ENCODE data around the gene MKX. TPM values are rescaled to one million over a fixed set of nuclear protein-coding genes. Genes with fewer than 3 reads are reported as not detected.
"Not testable (repeated sequence)": the region's sequence is repeated elsewhere in the genome, so short reads cannot be mapped to it uniquely, and the experiment has no call there.

MKX gene
- total and polyA plus RNA-seq, 2 experiments from 2014 or later = 36.2 to 44.1 TPM

DNA sequence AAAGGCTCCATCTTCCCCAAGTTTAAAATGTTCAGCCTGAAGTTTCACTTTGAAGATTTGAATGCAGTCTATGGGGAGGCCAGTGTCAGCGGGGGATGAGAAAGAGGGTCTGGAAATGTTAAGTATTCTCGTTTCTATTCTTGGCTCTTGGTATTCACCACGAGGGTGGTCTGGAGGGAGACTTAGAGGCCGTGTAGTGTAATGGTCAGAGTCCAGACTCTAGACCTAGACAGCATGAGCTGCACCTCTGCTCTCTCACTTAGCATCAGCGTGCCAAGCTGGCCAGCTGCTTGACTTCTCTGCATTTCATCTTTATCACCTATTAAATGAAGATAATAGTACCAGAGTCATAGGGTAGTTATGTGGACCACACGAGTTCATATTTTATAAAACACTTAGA, 57.9 kb downstream of the MKX start:
- no peaks in the 10 kb centered on the region for H3K27me3 ChIP-seq (replicated peaks; ENCODE audit: insufficient read depth)
- no peaks in the 10 kb centered on the region for H3K9me3 ChIP-seq (ENCODE audit: low read depth)
- TF ChIP-seq EZH2phosphoT487 (IDR thresholded peaks at IDR 0.05; ENCODE audit: insufficient read depth, low read depth) = no peak
- TF ChIP-seq EZH2 (IDR thresholded peaks at IDR 0.05; ENCODE audit: insufficient read depth, poor library complexity, severe bottlenecking) = no peak
- H3K36me3 ChIP-seq (ENCODE audit: low read depth) = 0 out of 2 replicates have a peak, but pooled peaks cover 10% of the 10 kb centered on the region
- no peaks in the 10 kb centered on the region for H3K9me2 ChIP-seq (ENCODE audit: insufficient read depth)
- no peak overlapping the region for H3K27ac ChIP-seq
- no peaks in the 10 kb centered on the region for H3F3A ChIP-seq (ENCODE audit: insufficient read depth)
- WGBS, 2 experiments (ENCODE audit: low coverage in 1 of 2, low lambda C conversion rate in 2 of 2, missing lambda C conversion rate in 2 of 2) = 51 to 52% methylated on average over 6 of the region's 6 CpGs
- H3K4me2 ChIP-seq (ENCODE audit: unreplicated experiment) = peak overlapping the region; percentile 19
- no peaks in the 10 kb centered on the region; the same call in 1 of the 2 replicates for H3K79me2 ChIP-seq (ENCODE audit: insufficient read depth)
- peaks cover 12% of the 10 kb centered on the region; the same call in 1 of the 2 replicates for H3K4me1 ChIP-seq (ENCODE audit: insufficient read depth)
- H2AFZ ChIP-seq = no peak overlapping the region
- no peak overlapping the region for H3K4me3 ChIP-seq
- DNase-seq = no peak
- H3K9ac ChIP-seq = no peak overlapping the region
- H4K20me1 ChIP-seq (ENCODE audit: insufficient read depth) = no peaks in the 10 kb centered on the region
- in situ Hi-C loops (cut with MboI) = no loop called here

DNA sequence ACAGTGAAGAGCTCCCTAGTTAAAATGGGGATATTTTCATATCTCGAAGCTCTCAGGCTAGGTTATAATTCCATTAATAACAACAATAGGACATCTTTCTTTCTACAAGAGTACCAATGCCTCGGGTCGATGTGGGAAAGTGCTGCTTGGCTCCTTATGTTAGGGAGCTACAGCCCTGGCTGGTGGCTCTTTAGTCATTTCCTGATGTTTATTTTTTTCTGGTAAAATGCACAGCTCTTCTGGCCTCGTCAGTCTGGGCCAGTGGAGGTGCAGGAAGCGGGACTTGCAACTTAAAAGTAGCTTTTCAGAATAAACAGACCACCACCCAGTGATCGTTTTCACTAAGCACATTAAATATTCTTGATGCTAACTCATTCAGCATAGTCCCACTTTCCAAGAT, 58.3 kb downstream of the MKX start:
- no peak overlapping the region for H3K9ac ChIP-seq
- no peak overlapping the region for H3K27ac ChIP-seq
- no peak for DNase-seq
- in situ Hi-C loops (cut with MboI) = no loop called here
- H3K4me1 ChIP-seq (ENCODE audit: insufficient read depth) = peaks cover 12% of the 10 kb centered on the region; the same call in 1 of the 2 replicates
- no peaks in the 10 kb centered on the region for H3K27me3 ChIP-seq (replicated peaks; ENCODE audit: insufficient read depth)
- H3F3A ChIP-seq (ENCODE audit: insufficient read depth) = no peaks in the 10 kb centered on the region
- no peaks in the 10 kb centered on the region; the same call in 1 of the 2 replicates for H3K79me2 ChIP-seq (ENCODE audit: insufficient read depth)
- no peaks in the 10 kb centered on the region for H4K20me1 ChIP-seq (ENCODE audit: insufficient read depth)
- H2AFZ ChIP-seq = no peak overlapping the region
- H3K4me3 ChIP-seq = no peak overlapping the region
- WGBS, 2 experiments (ENCODE audit: low coverage in 1 of 2, low lambda C conversion rate in 2 of 2, missing lambda C conversion rate in 2 of 2) = 64 to 65% methylated on average over 6 of the region's 6 CpGs
- 0 out of 2 replicates have a peak, but pooled peaks cover 10% of the 10 kb centered on the region for H3K36me3 ChIP-seq (ENCODE audit: low read depth)
- TF ChIP-seq EZH2phosphoT487 (IDR thresholded peaks at IDR 0.05; ENCODE audit: insufficient read depth, low read depth) (no peak), EZH2 (IDR thresholded peaks at IDR 0.05; ENCODE audit: insufficient read depth, poor library complexity, severe bottlenecking) (no peak)
- H3K9me2 ChIP-seq (ENCODE audit: insufficient read depth) = no peaks in the 10 kb centered on the region
- H3K4me2 ChIP-seq (ENCODE audit: unreplicated experiment) = peak overlapping the region; percentile 19
- no peaks in the 10 kb centered on the region for H3K9me3 ChIP-seq (ENCODE audit: low read depth)

DNA sequence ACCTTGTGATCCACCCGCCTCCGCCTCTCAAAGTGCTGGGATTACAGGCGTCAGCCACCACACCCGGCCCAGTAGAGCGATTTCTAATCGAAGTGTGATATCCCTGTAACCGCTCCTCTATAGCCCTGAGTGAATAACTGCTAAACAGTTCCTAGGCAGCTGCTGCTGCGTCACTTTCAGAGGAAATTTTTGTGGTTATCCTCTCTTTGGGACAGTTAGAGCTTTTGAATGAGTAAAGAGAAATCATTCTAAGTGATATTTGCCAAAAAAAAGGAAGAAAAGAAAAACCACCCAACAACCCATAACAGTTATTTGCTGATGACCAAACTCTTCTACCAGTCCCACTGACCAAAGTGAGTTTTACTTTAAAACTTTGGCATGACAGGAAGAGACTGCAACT, 59.9 kb downstream of the MKX start:
- Histone ChIP-seq H3K27me3 (replicated peaks; ENCODE audit: insufficient read depth) (no peaks in the 10 kb centered on the region), H3K36me3 (ENCODE audit: low read depth) (0 out of 2 replicates have a peak, but pooled peaks cover 3% of the 10 kb centered on the region), H3K9ac (no peak overlapping the region), H3K79me2 (ENCODE audit: insufficient read depth) (no peaks in the 10 kb centered on the region; the same call in 1 of the 2 replicates), H2AFZ (no peak overlapping the region), H3K9me3 (ENCODE audit: low read depth) (no peaks in the 10 kb centered on the region), H3F3A (ENCODE audit: insufficient read depth) (no peaks in the 10 kb centered on the region), H3K4me3 (no peak overlapping the region), H3K4me2 (ENCODE audit: unreplicated experiment) (no peak overlapping the region), H3K9me2 (ENCODE audit: insufficient read depth) (no peaks in the 10 kb centered on the region), H3K27ac (no peak overlapping the region), H4K20me1 (ENCODE audit: insufficient read depth) (no peaks in the 10 kb centered on the region), H3K4me1 (ENCODE audit: insufficient read depth) (peaks cover 15% of the 10 kb centered on the region; the same call in 1 of the 2 replicates)
- no peak for TF ChIP-seq EZH2phosphoT487 (IDR thresholded peaks at IDR 0.05; ENCODE audit: insufficient read depth, low read depth)
- no peak for TF ChIP-seq EZH2 (IDR thresholded peaks at IDR 0.05; ENCODE audit: insufficient read depth, poor library complexity, severe bottlenecking)
- no peak for DNase-seq
- WGBS, 2 experiments (ENCODE audit: low coverage in 1 of 2, low lambda C conversion rate in 2 of 2, missing lambda C conversion rate in 2 of 2) = 77 to 79% methylated on average over 8 of the region's 8 CpGs
- in situ Hi-C loops (cut with MboI) = no loop called here

DNA sequence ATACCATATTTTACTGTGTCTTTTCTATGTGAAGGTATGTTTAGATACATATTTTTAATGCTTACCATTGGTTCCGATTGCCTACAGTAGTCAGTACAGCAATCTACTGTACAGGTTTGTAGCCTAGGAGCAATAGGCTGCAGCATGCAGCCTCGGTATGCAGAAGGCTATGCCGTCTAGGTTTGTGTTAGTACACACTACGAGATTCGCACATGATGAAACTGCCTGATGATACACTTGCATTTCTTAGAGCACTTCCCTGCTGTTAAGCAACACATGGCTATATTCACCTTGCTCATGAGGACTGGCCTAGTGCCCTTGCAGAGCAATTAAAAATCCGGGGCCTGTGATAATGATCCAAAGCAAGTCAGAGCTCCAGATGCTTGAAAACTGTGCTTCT, 62.4 kb downstream of the MKX start:
- H3F3A ChIP-seq (ENCODE audit: insufficient read depth) = no peaks in the 10 kb centered on the region
- 0 out of 2 replicates have a peak, but pooled peaks cover 2% of the 10 kb centered on the region for H3K36me3 ChIP-seq (ENCODE audit: low read depth)
- H3K9ac ChIP-seq = no peak overlapping the region
- H4K20me1 ChIP-seq (ENCODE audit: insufficient read depth) = no peaks in the 10 kb centered on the region
- H3K27ac ChIP-seq = no peak overlapping the region
- in situ Hi-C loops (cut with MboI) = no loop called here
- no peaks in the 10 kb centered on the region for H3K9me2 ChIP-seq (ENCODE audit: insufficient read depth)
- peaks cover 32% of the 10 kb centered on the region for H3K4me1 ChIP-seq (ENCODE audit: insufficient read depth)
- H3K9me3 ChIP-seq (ENCODE audit: low read depth) = no peaks in the 10 kb centered on the region
- H3K4me2 ChIP-seq (ENCODE audit: unreplicated experiment) = no peak overlapping the region
- 91 to 97% methylated on average over 6 of the region's 6 CpGs for WGBS, 2 experiments (ENCODE audit: low coverage in 1 of 2, low lambda C conversion rate in 2 of 2, missing lambda C conversion rate in 2 of 2)
- DNase-seq = no peak
- H3K27me3 ChIP-seq (replicated peaks; ENCODE audit: insufficient read depth) = no peaks in the 10 kb centered on the region
- TF ChIP-seq EZH2phosphoT487 (IDR thresholded peaks at IDR 0.05; ENCODE audit: insufficient read depth, low read depth) (no peak), EZH2 (IDR thresholded peaks at IDR 0.05; ENCODE audit: insufficient read depth, poor library complexity, severe bottlenecking) (no peak)
- H3K79me2 ChIP-seq (ENCODE audit: insufficient read depth) = no peaks in the 10 kb centered on the region; the same call in 1 of the 2 replicates
- no peak overlapping the region for H2AFZ ChIP-seq
- no peak overlapping the region for H3K4me3 ChIP-seq

DNA sequence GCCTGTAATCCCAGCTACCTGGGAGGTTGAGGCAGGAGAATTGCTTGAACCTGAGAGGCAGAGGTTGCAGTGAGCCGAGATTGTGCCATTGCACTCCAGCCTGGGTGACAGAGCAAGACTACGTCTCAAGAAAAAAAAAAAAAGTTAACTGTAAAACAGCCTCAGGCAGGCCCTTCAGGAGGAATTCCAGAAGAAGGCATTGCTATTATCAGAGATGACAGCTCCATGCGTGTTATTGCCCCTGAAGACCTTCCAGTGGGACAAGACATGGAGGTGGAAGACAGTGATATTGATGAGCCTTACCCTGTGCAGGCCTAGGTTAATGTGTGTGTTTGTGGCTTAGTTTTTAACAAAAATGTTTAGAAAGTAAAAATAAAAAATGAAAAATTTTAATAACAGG, 63.8 kb downstream of the MKX start:
- peaks cover 24% of the 10 kb centered on the region for H3K4me1 ChIP-seq (ENCODE audit: insufficient read depth)
- in situ Hi-C loops (cut with MboI); H3K9me3 ChIP-seq (ENCODE audit: low read depth); H3K4me3 ChIP-seq; H3K36me3 ChIP-seq (ENCODE audit: low read depth); H3K79me2 ChIP-seq (ENCODE audit: insufficient read depth); H2AFZ ChIP-seq; H3K27me3 ChIP-seq (replicated peaks; ENCODE audit: insufficient read depth); H4K20me1 ChIP-seq (ENCODE audit: insufficient read depth); DNase-seq; H3K4me2 ChIP-seq (ENCODE audit: unreplicated experiment); H3F3A ChIP-seq (ENCODE audit: insufficient read depth); H3K9ac ChIP-seq; H3K27ac ChIP-seq; H3K9me2 ChIP-seq (ENCODE audit: insufficient read depth): not testable (repeated sequence)
- WGBS, 2 experiments (ENCODE audit: low coverage in 1 of 2, low lambda C conversion rate in 2 of 2, missing lambda C conversion rate in 2 of 2) = 87 to 88% methylated on average over 3 of the region's 3 CpGs
